Activated naive CD4-positive, alpha-beta T cell treated with anti-CD3 and anti-CD28 coated beads, Interleukin-2, amount 50 U/mL, for 72 hours (primary cell): ENCODE data around the gene SERPINB7. TPM values are rescaled to one million over a fixed set of nuclear protein-coding genes. Genes with fewer than 3 reads are reported as not detected.

Experiments used
- ATAC-seq, 2 donors: fragments of 150-1000 bp; cut with Tn5 transposase; 2 replicates each; pipeline ENCODE4 v1.10.0; 2021; ENCODE audit warnings: mild to moderate bottlenecking in 2 of 2, moderate library complexity in 2 of 2
- DNase-seq, 2 donors: peaks; one replicate each; pipeline ENCODE4 v3.0.0; 2021 to 2022; ENCODE audit warnings: low spot score in 2 of 2
- H3K27ac Mint-ChIP-seq, 2 donors: one replicate each; pipeline ENCODE4 v1.8.0; 2022; ENCODE audit warnings: mild to moderate bottlenecking in 2 of 2, mixed read lengths in 2 of 2
- H3K36me3 Mint-ChIP-seq, 2 donors: one replicate each; pipeline ENCODE4 v1.8.0; 2022; ENCODE audit warnings: mixed read lengths in 2 of 2
- H3K9me3 Mint-ChIP-seq, 2 donors: one replicate each; pipeline ENCODE4 v1.8.0; 2022; ENCODE audit warnings: mixed read lengths in 2 of 2
- total RNA-seq, 2 donors: library from RNA; stranded (reverse); gene quantifications; one replicate each; pipeline ENCODE4 v1.2.3, GENCODE V29; 2022

Gene SERPINB7
- total RNA-seq, 2 donors from 2014 or later: not detected

GRCh38 chr18:63773551-63773950 lies 1.7 kb upstream of the SERPINB7 start:
- Mint-ChIP-seq H3K36me3 (no peaks in the 10 kb centered on the region), H3K9me3 (no peaks in the 10 kb centered on the region), H3K27ac (no peak overlapping the region)
- DNase-seq (no peak), ATAC-seq (no peak)

GRCh38 chr18:63774511-63774910 lies 707 bp upstream of the SERPINB7 start:
- no peaks in the 10 kb centered on the region for H3K36me3 Mint-ChIP-seq
- no peak for DNase-seq
- H3K27ac Mint-ChIP-seq: no peak overlapping the region
- no peaks in the 10 kb centered on the region for H3K9me3 Mint-ChIP-seq
- ATAC-seq: no peak

- H3K36me3 Mint-ChIP-seq: no peaks in the 10 kb centered on the region
- no peak overlapping the region for H3K27ac Mint-ChIP-seq
- no peak for DNase-seq
Observed at GRCh38 chr18:63779386-63779785, 4.2 kb downstream of the SERPINB7 start.

DNA sequence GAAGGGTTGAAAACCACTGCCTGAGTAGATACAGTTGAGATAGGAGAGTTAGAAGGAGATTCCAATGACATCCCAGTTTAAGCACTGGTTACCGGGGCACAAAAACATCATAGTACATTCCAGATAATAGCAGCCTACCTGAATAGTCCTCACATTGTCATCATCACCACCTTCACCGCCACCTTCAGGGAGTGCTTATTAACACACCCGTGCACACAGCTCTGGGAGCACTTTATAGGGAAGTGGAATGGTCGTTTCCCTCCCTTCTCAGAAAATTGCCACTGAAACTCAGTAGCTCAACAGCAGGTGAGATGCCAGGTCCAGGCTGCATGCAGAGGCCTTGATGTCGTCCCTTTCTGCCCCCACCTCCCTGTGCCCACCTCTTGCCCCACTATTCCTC lies 8.2 kb downstream of the SERPINB7 start:
- H3K36me3 Mint-ChIP-seq: no peaks in the 10 kb centered on the region
- no peak for ATAC-seq
- H3K9me3 Mint-ChIP-seq: no peaks in the 10 kb centered on the region
- no peak for DNase-seq
- H3K27ac Mint-ChIP-seq: no peak overlapping the region

More at GRCh38 chr18:63779386-63779785, 4.2 kb downstream of the SERPINB7 start:
- no peaks in the 10 kb centered on the region for H3K9me3 Mint-ChIP-seq
- no peak for ATAC-seq

- no peaks in the 10 kb centered on the region for H3K9me3 Mint-ChIP-seq
- no peak overlapping the region for H3K27ac Mint-ChIP-seq
- ATAC-seq (no peak), DNase-seq (no peak)
- H3K36me3 Mint-ChIP-seq: no peaks in the 10 kb centered on the region
Observed at GRCh38 chr18:63784787-63785452, 9.7 kb downstream of the SERPINB7 start.

DNA sequence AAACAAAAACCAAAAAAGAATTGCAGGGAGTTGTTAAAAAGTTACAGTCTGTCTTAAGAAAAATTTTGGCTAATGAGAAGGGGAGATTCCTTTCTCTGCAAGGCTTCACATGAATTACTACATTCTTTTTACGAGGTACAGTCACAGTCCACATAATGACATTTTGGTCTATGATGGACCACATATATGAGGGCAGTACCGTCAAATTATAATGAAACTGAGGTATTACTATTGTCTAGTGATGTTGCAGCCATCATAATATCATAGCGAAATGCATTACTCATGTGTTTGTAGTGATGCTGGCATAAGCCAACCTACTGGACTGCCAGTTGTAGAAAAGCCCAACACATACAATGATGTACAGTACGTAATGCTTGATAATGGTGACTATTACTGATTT lies 12.5 kb downstream of the SERPINB7 start:
- Mint-ChIP-seq H3K36me3 (no peaks in the 10 kb centered on the region), H3K27ac (no peak overlapping the region), H3K9me3 (no peaks in the 10 kb centered on the region)
- ATAC-seq (no peak), DNase-seq (no peak)

GRCh38 chr18:63788447-63789096 lies 13.4 kb downstream of the SERPINB7 start:
- H3K9me3 Mint-ChIP-seq: no peaks in the 10 kb centered on the region
- no peaks in the 10 kb centered on the region for H3K36me3 Mint-ChIP-seq
- peak; percentile 100 for ATAC-seq
- DNase-seq: peak in 1 of 2 donors; percentile 10
- H3K27ac Mint-ChIP-seq: no peak overlapping the region

DNA sequence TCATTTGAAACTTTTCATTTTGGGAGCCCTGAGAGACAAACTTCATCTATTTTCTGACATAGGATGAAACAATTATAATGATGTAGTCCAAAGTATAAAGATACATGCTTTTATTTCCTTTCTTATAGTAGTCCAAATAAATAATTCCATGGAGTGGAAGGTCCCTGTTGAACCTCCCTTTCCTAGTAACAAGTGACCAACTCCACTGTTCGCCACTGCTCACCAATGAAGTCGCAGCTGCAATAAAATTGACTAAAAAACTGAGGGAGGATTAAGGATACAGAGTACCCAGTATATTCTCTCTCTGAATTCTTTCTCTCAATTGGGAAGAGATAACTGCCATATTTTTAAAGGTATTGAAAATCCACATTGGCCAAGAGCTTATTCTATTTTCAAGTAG lies 14.1 kb downstream of the SERPINB7 start:
- Mint-ChIP-seq H3K36me3 (no peaks in the 10 kb centered on the region), H3K9me3 (no peaks in the 10 kb centered on the region), H3K27ac (no peak overlapping the region)
- ATAC-seq: no peak
- no peak for DNase-seq

- no peaks in the 10 kb centered on the region for H3K36me3 Mint-ChIP-seq
- DNase-seq: no peak
- no peaks in the 10 kb centered on the region for H3K9me3 Mint-ChIP-seq
- H3K27ac Mint-ChIP-seq: no peak overlapping the region
- no peak for ATAC-seq
Observed at GRCh38 chr18:63795606-63796005, 20.4 kb downstream of the SERPINB7 start.

- no peaks in the 10 kb centered on the region for H3K9me3 Mint-ChIP-seq
- H3K27ac Mint-ChIP-seq: no peak overlapping the region
- ATAC-seq: no peak
- DNase-seq: no peak
- no peaks in the 10 kb centered on the region for H3K36me3 Mint-ChIP-seq
Observed at GRCh38 chr18:63799189-63799588, 24.0 kb downstream of the SERPINB7 start.

DNA sequence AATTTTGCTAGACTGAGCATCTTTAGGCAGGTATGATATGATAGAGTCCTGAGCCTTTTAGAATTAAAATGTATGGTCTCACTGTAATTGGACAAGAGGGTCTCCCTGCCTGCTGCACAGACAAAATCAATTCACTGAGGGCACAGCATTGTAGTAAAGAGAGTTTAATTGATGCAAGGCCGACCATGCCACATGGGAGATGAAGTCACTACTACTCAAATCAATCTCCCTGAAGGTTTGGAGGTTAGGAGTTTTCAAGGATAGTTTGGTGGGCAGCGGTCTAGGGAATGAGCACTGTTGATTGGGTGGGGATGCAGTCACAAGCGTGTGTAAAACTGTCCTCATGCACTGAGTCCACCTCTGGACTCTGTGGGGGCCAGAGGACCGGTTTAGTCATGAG lies 26.1 kb downstream of the SERPINB7 start:
- no peak overlapping the region for H3K27ac Mint-ChIP-seq
- no peak for ATAC-seq
- no peaks in the 10 kb centered on the region for H3K36me3 Mint-ChIP-seq
- no peak for DNase-seq
- no peaks in the 10 kb centered on the region for H3K9me3 Mint-ChIP-seq

- no peak for ATAC-seq
- no peaks in the 10 kb centered on the region for H3K36me3 Mint-ChIP-seq
- no peaks in the 10 kb centered on the region for H3K9me3 Mint-ChIP-seq
- no peak overlapping the region for H3K27ac Mint-ChIP-seq
- no peak for DNase-seq
Observed at GRCh38 chr18:63808125-63808524, 32.9 kb downstream of the SERPINB7 start.

DNA sequence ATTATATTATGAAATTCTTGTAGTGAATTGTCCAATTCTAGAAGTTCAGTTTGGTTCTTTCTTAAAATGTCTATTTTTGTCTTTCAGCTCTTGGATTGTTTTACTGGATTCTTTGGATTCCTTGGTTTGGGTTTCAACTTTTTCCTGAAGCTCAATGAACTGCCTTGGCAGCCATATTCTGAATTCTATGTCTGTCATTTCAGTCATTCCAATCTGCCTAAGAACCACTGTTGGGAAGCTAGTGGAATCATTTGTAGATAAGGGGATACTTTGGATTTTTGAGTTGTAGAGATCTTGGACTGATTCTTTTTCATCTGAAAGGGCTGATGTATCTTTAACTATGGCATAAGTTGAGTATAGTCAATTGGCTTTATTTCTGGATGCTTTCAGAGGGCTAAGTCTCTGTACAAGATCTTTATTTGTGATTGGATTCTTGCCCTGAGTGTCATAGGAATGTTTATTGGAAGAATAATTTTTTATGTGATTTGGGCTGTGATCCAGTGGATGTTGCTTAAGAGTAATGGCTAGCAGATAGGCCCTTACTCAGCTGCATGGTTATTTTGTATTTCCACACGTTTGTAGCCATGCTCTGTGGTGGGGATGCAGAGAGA lies 42.3 kb downstream of the SERPINB7 start:
- Mint-ChIP-seq H3K36me3 (peaks cover 0 to 5% of the 10 kb centered on the region in 2 donors), H3K27ac (no peak overlapping the region), H3K9me3 (peaks cover 10 to 28% of the 10 kb centered on the region in 2 donors)
- DNase-seq (no peak), ATAC-seq (no peak)

- ATAC-seq (no peak), DNase-seq (no peak)
- Mint-ChIP-seq H3K36me3 (peaks cover 0 to 5% of the 10 kb centered on the region in 2 donors), H3K27ac (no peak overlapping the region), H3K9me3 (peaks cover 10 to 28% of the 10 kb centered on the region in 2 donors)
Observed at GRCh38 chr18:63818212-63818611, 43.0 kb downstream of the SERPINB7 start.

- ATAC-seq (no peak), DNase-seq (no peak)
- Mint-ChIP-seq H3K9me3 (peaks cover 10 to 28% of the 10 kb centered on the region in 2 donors), H3K36me3 (peaks cover 0 to 5% of the 10 kb centered on the region in 2 donors), H3K27ac (no peak overlapping the region)
Observed at GRCh38 chr18:63819786-63820185, 44.6 kb downstream of the SERPINB7 start.

DNA sequence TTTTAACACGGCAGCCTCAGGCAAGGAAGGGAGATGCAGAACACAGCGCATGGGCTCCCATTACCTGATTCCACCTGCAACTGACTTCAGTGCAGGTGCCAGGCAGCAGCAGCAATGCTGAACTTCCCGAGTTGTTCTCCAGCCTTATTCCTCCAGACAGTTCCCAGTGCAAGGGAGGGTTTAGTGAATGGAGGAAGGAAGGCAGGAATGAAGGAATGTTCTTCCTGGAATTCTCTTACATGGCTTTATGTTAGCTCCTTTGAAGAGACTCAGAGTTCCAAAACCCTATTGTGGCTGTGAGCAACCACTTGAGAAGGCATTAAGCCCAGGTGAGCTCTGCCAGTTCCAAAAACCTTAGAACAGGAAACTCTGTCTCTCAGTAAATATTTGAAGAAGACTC lies 45.5 kb downstream of the SERPINB7 start:
- ATAC-seq (no peak), DNase-seq (no peak)
- no peak overlapping the region for H3K27ac Mint-ChIP-seq
- H3K9me3 Mint-ChIP-seq: peaks cover 10 to 19% of the 10 kb centered on the region in 2 donors
- H3K36me3 Mint-ChIP-seq: peaks cover 0 to 5% of the 10 kb centered on the region in 2 donors

GRCh38 chr18:63823516-63824219 lies 48.5 kb downstream of the SERPINB7 start:
- DNase-seq (peak in 1 of 2 donors; percentile 18), ATAC-seq (no peak)
- no peaks in the 10 kb centered on the region for H3K36me3 Mint-ChIP-seq

More at GRCh38 chr18:63823516-63824219, 48.5 kb downstream of the SERPINB7 start:
- Mint-ChIP-seq H3K27ac (no peak overlapping the region), H3K9me3 (peaks cover 0 to 4% of the 10 kb centered on the region in 2 donors)
